Occipital lobe (tissue), 2 donors: Measurements from ENCODE around the gene APOB. TPM values are rescaled to one million over a fixed set of nuclear protein-coding genes. Genes with fewer than 3 reads are reported as not detected.

ENCODE experiments used
- DNase-seq: peaks from one replicate; lab custom pipeline; 2025; lab: John Stamatoyannopoulos, UW
- total RNA-seq: library from RNA; depleted of rRNA; stranded (reverse); fragments of >200 nt; gene quantifications from one replicate; pipeline ENCODE4 v1.2.3, GENCODE V29; 2014

APOB gene
- total RNA-seq, 1 donor from 2014 or later: 0.62 TPM

DNA sequence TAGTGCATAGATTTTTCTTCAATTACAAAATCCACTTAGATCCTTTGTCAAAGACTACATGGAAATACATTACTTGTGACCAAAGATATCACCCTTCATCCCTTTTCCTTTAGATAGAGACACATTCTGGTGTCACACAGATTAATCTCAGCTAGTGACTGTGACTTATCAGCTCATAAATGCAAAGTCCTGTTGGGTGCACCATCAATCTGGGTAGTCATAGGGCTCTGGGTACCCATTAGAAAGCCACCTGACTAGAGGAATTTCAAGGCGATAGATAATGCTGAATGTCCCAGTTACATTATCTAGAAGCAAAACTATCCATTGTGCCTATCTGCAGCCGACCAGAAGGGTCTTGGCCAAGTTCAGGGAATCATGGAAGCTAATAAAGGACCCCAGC is 2.6 kb upstream of the APOB start:
- no peak for DNase-seq

DNA sequence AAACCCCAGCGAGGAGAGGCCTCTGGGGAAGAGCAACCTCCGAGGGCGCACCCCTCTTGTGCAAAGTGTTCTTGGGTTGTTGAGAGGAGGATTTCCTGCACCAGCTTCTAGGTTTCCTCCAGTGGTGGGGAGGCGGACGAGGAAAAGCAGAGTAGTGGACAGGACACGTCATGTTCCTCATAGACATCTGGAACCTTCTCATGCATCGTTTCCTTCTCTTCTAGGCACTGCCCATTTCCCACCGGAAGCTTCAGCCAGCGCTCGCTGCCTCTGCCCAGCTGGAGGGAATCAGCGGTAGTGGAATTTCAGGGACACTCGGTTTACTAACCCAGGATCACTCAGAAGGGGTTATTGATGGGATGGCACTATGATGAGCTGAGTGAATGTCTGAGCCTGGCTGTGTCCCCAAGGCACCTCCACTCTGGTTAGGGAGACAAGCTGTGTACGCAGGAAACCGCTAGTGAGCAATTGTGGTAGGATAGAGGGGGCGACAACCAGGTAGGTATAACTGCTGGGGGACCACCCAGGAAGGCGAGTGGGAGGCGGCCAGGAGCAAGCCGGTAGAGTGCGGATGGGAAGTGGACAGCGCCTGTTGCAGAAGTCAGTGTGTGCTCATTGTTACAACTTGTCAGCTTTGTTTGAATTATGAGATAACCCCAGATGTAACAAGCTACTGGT is 960 bp upstream of the APOB start:
- no peak for DNase-seq

GRCh38 chr2:21042958-21043743 is 722 bp downstream of the APOB start:
- DNase-seq: no peak

DNA sequence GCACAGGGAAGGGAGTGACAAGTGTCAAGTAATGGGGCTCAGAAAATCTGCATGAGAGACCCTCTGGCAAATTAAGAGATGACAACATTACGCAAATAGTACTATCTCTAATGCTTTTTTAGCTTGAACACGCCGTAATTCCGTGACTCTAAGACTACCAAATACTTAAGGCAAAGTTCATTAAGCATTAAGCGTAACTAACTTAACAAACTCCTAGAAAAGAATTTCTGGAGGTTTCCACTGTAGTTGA is 1.2 kb downstream of the APOB start:
- no peak for DNase-seq

- DNase-seq: no peak
These were observed 1.7 kb downstream of the APOB start for GRCh38 chr2:21041943-21042707.

GRCh38 chr2:21041462-21041861 is 2.4 kb downstream of the APOB start:
- DNase-seq: no peak

DNA sequence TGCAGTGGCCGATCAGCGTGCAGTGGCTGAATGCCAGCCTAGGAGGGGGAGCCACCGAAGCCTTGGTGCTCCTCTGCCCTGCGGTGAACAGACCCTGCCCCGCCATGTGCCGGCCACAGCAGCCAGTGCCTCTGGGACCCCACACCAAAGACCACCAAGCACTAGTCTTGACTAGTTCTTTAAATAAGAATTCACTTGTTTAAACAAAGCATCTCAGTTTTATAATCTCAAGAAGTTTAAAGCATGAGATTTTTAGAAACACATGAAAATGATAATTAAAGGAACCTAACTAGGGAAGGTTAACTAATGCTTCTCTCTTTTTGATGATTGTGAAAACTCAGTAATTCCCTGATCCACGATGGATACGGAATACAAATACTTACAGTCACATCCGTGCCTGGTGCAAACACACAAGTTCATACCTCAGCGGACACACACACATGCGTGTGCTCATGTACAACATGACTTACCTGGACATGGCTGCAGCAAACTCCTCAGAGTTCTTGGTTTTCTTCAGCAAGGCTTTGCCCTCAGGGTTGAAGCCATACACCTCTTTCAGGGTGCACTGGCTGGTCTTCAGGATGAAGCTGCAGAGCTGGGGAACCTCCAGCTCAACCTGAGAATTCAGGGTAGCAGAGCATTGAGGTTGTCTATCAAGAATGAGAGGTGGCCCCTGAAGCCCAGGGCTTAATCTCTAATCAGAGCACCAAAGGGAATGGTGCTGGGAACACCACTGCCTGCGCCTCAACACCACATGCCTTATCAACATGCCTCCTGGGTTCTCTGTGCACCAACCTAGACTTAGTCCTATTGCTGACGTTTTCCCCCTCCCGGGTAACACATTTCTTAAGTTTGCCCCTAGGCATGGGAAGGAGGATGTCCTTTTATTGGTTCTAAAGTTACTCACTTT is 3.1 kb downstream of the APOB start:
- DNase-seq: no peak

- no peak for DNase-seq
These were observed 3.9 kb downstream of the APOB start for GRCh38 chr2:21039979-21040467.

GRCh38 chr2:21039080-21039556 is 4.8 kb downstream of the APOB start:
- no peak for DNase-seq

DNA sequence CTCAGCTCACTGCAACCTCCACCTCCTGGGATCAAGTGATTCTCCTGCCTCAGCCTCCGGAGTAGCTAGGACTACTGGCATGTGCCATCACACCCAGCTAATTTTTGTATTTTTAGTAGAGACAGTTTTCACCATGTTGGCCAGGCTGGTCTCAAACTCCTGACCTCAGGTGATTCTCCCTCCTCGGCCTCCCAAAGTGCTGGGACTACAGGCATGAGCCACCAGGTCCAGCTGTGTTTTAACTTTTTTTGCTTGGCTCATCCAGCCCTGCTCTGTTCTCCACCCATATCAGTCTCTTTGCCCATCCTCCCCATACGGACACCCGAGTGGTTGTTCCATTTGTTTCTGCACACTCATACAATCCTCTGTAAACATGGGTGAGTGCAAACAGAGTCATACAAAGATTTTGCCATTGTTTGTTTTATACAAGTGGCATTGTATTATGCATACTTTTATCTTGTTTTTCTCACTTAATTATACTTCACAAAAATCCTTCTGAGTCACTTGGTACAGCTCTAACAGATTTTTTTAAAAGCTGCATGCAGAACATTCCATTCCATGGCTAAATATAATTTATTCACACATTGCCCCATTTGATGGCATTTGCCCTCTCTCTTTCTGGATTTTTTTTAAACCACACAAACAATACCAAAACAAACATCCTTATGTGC is 5.3 kb downstream of the APOB start:
- no peak for DNase-seq

DNA sequence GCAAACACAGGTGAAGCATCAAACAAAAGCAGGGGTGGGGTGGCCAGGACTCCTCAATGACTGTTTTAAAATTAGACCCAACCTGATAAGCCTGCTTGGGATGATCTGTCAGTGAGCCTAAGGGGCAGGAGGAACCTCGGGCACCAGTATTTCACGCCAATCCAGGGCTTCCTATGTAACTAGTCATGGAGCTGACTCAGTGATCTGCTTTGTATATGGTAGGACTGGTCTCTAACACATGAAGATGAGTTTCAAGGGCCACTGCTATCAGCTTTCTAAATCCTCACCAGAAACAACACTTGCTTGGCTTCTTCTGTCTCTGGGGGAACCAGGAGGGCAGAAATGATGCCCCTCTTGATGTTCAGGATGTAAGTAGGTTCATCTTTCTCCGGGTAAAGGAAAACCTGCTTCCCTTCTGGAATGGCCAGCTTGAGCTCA is 6.2 kb downstream of the APOB start:
- no peak for DNase-seq

GRCh38 chr2:21036708-21037670 is 6.9 kb downstream of the APOB start:
- no peak for DNase-seq

GRCh38 chr2:21035974-21036707 is 7.7 kb downstream of the APOB start:
- DNase-seq: no peak

- DNase-seq: no peak
These were observed 8.4 kb downstream of the APOB start for GRCh38 chr2:21035282-21035973.

DNA sequence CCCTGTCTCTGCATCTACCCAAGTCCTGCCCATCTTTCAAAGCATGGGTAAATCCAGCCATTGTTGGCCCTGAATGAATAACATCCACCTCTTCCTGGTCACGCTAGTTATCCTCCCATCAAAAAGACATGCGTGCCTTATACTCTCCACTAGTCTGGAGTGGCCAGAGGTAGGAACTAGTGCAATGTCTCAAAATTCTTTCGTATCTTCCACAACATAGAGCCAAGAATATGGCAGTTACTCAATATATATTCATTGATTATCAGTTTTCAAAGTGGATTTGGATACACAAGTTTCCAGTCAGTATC is 8.9 kb downstream of the APOB start:
- no peak for DNase-seq

- no peak for DNase-seq
These were observed 9.5 kb downstream of the APOB start for GRCh38 chr2:21034156-21034971.
